Measurements from ENCODE around the gene JAKMIP2. TPM values are rescaled to one million over a fixed set of nuclear protein-coding genes. Genes with fewer than 3 reads are reported as not detected.
A peak's percentile ranks its signal among the peaks of the same experiment; 100 is the strongest.
"Not testable (repeated sequence)": the region's sequence is repeated elsewhere in the genome, so short reads cannot be mapped to it uniquely, and the experiment has no call there.

Gene JAKMIP2
- total RNA-seq, 2 donors from 2014 or later = 1.2 to 6.3 TPM

GRCh38 chr5:147617191-147617606, 165.3 kb downstream of the JAKMIP2 start:
- Mint-ChIP-seq H3K27me3 (ENCODE audit: low read depth) (no peaks in the 10 kb centered on the region), H3K27ac (no peak overlapping the region), H3K36me3 (ENCODE audit: insufficient read depth in 2 of 2) (peaks cover 0 to 4% of the 10 kb centered on the region in 2 donors), H3K4me1 (ENCODE audit: low read depth) (no peaks in the 10 kb centered on the region), H3K4me3 (no peak overlapping the region), H3K9me3 (peaks cover 0 to 2% of the 10 kb centered on the region in 2 donors)
- ATAC-seq (replicated peaks in 1 of 2) (no peak), DNase-seq (no peak)

- H3K27ac Mint-ChIP-seq = no peak overlapping the region
- DNase-seq (no peak), ATAC-seq (replicated peaks in 1 of 2) (no peak)
- peaks cover 0 to 5% of the 10 kb centered on the region in 2 donors for H3K36me3 Mint-ChIP-seq (ENCODE audit: insufficient read depth in 2 of 2)
- H3K4me3 Mint-ChIP-seq = no peak overlapping the region
- H3K4me1 Mint-ChIP-seq (ENCODE audit: low read depth) = no peaks in the 10 kb centered on the region
- H3K27me3 Mint-ChIP-seq (ENCODE audit: low read depth) = no peaks in the 10 kb centered on the region
- H3K9me3 Mint-ChIP-seq = peaks cover 0 to 2% of the 10 kb centered on the region in 2 donors
Measured at GRCh38 chr5:147616421-147616820, 166.1 kb downstream of the JAKMIP2 start.

- no peaks in the 10 kb centered on the region for H3K4me1 Mint-ChIP-seq (ENCODE audit: low read depth)
- H3K27me3 Mint-ChIP-seq (ENCODE audit: low read depth) = no peaks in the 10 kb centered on the region
- peaks cover 3 to 4% of the 10 kb centered on the region in 2 donors for H3K36me3 Mint-ChIP-seq (ENCODE audit: insufficient read depth in 2 of 2)
- DNase-seq (no peak), ATAC-seq (replicated peaks in 1 of 2) (no peak)
- H3K9me3 Mint-ChIP-seq = peaks cover 0 to 4% of the 10 kb centered on the region in 2 donors
- H3K4me3 Mint-ChIP-seq = no peak overlapping the region
- no peak overlapping the region for H3K27ac Mint-ChIP-seq
Measured at GRCh38 chr5:147613359-147613758, 169.2 kb downstream of the JAKMIP2 start.

- Mint-ChIP-seq H3K4me1 (ENCODE audit: low read depth) (no peaks in the 10 kb centered on the region), H3K27ac (no peak overlapping the region), H3K36me3 (ENCODE audit: insufficient read depth in 2 of 2) (peaks cover 3 to 4% of the 10 kb centered on the region in 2 donors), H3K4me3 (no peak overlapping the region), H3K9me3 (peaks cover 0 to 4% of the 10 kb centered on the region in 2 donors), H3K27me3 (ENCODE audit: low read depth) (no peaks in the 10 kb centered on the region)
- ATAC-seq (replicated peaks in 1 of 2) = no peak
- DNase-seq = no peak
Measured at GRCh38 chr5:147611483-147611882, 171.0 kb downstream of the JAKMIP2 start.

GRCh38 chr5:147610798-147611197, 171.7 kb downstream of the JAKMIP2 start:
- H3K27ac Mint-ChIP-seq = no peak overlapping the region
- peaks cover 3 to 4% of the 10 kb centered on the region in 2 donors for H3K36me3 Mint-ChIP-seq (ENCODE audit: insufficient read depth in 2 of 2)
- peaks cover 0 to 6% of the 10 kb centered on the region in 2 donors for H3K9me3 Mint-ChIP-seq
- DNase-seq (no peak), ATAC-seq (replicated peaks in 1 of 2) (no peak)
- H3K4me3 Mint-ChIP-seq = no peak overlapping the region
- no peaks in the 10 kb centered on the region for H3K4me1 Mint-ChIP-seq (ENCODE audit: low read depth)
- no peaks in the 10 kb centered on the region for H3K27me3 Mint-ChIP-seq (ENCODE audit: low read depth)

- DNase-seq (no peak), ATAC-seq (replicated peaks in 1 of 2) (no peak)
- Mint-ChIP-seq H3K4me1 (ENCODE audit: low read depth) (no peaks in the 10 kb centered on the region), H3K9me3 (peaks cover 0 to 2% of the 10 kb centered on the region in 2 donors), H3K27me3 (ENCODE audit: low read depth) (no peaks in the 10 kb centered on the region), H3K27ac (peak overlapping the region; percentile 40), H3K36me3 (ENCODE audit: insufficient read depth in 2 of 2) (no peaks in the 10 kb centered on the region), H3K4me3 (no peak overlapping the region)
Measured at GRCh38 chr5:147601652-147602051, 180.9 kb downstream of the JAKMIP2 start.

GRCh38 chr5:147591120-147591519, 191.4 kb downstream of the JAKMIP2 start:
- Mint-ChIP-seq H3K36me3 (ENCODE audit: insufficient read depth in 2 of 2) (no peaks in the 10 kb centered on the region), H3K9me3 (peaks cover 0 to 1% of the 10 kb centered on the region in 2 donors), H3K27me3 (ENCODE audit: low read depth) (no peaks in the 10 kb centered on the region), H3K4me3 (no peak overlapping the region), H3K4me1 (ENCODE audit: low read depth) (no peaks in the 10 kb centered on the region), H3K27ac (no peak overlapping the region)
- ATAC-seq (replicated peaks in 1 of 2) (no peak), DNase-seq (no peak)

GRCh38 chr5:147590096-147590495, 192.4 kb downstream of the JAKMIP2 start:
- no peak for DNase-seq
- no peaks in the 10 kb centered on the region for H3K27me3 Mint-ChIP-seq (ENCODE audit: low read depth)
- H3K36me3 Mint-ChIP-seq (ENCODE audit: insufficient read depth in 2 of 2) = no peaks in the 10 kb centered on the region
- no peaks in the 10 kb centered on the region for H3K9me3 Mint-ChIP-seq
- no peak overlapping the region for H3K27ac Mint-ChIP-seq
- H3K4me1 Mint-ChIP-seq (ENCODE audit: low read depth) = no peaks in the 10 kb centered on the region
- ATAC-seq (replicated peaks in 1 of 2) = no peak
- H3K4me3 Mint-ChIP-seq = no peak overlapping the region

GRCh38 chr5:147586832-147587231, 195.7 kb downstream of the JAKMIP2 start:
- ATAC-seq (replicated peaks in 1 of 2) (no peak), DNase-seq (no peak)
- no peaks in the 10 kb centered on the region for H3K9me3 Mint-ChIP-seq
- peaks cover 6% of the 10 kb centered on the region for H3K27me3 Mint-ChIP-seq (ENCODE audit: low read depth)
- no peak overlapping the region for H3K4me3 Mint-ChIP-seq
- H3K4me1 Mint-ChIP-seq (ENCODE audit: low read depth) = no peaks in the 10 kb centered on the region
- H3K27ac Mint-ChIP-seq = no peak overlapping the region
- H3K36me3 Mint-ChIP-seq (ENCODE audit: insufficient read depth in 2 of 2) = no peaks in the 10 kb centered on the region

GRCh38 chr5:147586221-147586620, 196.3 kb downstream of the JAKMIP2 start:
- no peaks in the 10 kb centered on the region for H3K36me3 Mint-ChIP-seq (ENCODE audit: insufficient read depth in 2 of 2)
- peaks cover 6% of the 10 kb centered on the region for H3K27me3 Mint-ChIP-seq (ENCODE audit: low read depth)
- H3K27ac Mint-ChIP-seq = no peak overlapping the region
- no peaks in the 10 kb centered on the region for H3K4me1 Mint-ChIP-seq (ENCODE audit: low read depth)
- H3K9me3 Mint-ChIP-seq = peaks cover 0 to under 1% of the 10 kb centered on the region in 2 donors
- no peak for DNase-seq
- no peak overlapping the region for H3K4me3 Mint-ChIP-seq
- no peak for ATAC-seq (replicated peaks in 1 of 2)

GRCh38 chr5:147582272-147582671, 200.3 kb downstream of the JAKMIP2 start:
- not testable (repeated sequence) for DNase-seq; H3K4me3 Mint-ChIP-seq; H3K27ac Mint-ChIP-seq; H3K4me1 Mint-ChIP-seq (ENCODE audit: low read depth); H3K27me3 Mint-ChIP-seq (ENCODE audit: low read depth); H3K9me3 Mint-ChIP-seq; H3K36me3 Mint-ChIP-seq (ENCODE audit: insufficient read depth in 2 of 2); ATAC-seq (replicated peaks in 1 of 2)

GRCh38 chr5:147580418-147580817, 202.1 kb downstream of the JAKMIP2 start:
- ATAC-seq (replicated peaks in 1 of 2); H3K27ac Mint-ChIP-seq; H3K4me3 Mint-ChIP-seq; H3K36me3 Mint-ChIP-seq (ENCODE audit: insufficient read depth in 2 of 2); H3K9me3 Mint-ChIP-seq; DNase-seq; H3K27me3 Mint-ChIP-seq (ENCODE audit: low read depth); H3K4me1 Mint-ChIP-seq (ENCODE audit: low read depth): not testable (repeated sequence)

GRCh38 chr5:147578228-147579024, 204.1 kb downstream of the JAKMIP2 start:
- Mint-ChIP-seq H3K27me3 (ENCODE audit: low read depth) (no peaks in the 10 kb centered on the region), H3K36me3 (ENCODE audit: insufficient read depth in 2 of 2) (no peaks in the 10 kb centered on the region), H3K4me3 (no peak overlapping the region), H3K27ac (no peak overlapping the region), H3K4me1 (ENCODE audit: low read depth) (no peaks in the 10 kb centered on the region), H3K9me3 (peaks cover 0 to 8% of the 10 kb centered on the region in 2 donors)
- DNase-seq (no peak), ATAC-seq (replicated peaks in 1 of 2) (no peak)
